GM12891 (cell line): ENCODE data around the gene TSPAN15.

Source experiments
- PAX5 ChIP-seq: IDR thresholded peaks from 2 replicates; pipeline ENCODE4 v1.6.1; 2011; ENCODE audit warnings: low read length, moderate library complexity, mild to moderate bottlenecking; ENCODE audit not compliant: insufficient read depth, severe bottlenecking
- POLR2A ChIP-seq: IDR thresholded peaks from 2 replicates; pipeline ENCODE4 v1.6.1; 2011; ENCODE audit warnings: low read depth, low read length, control low read depth
- POLR2AphosphoS5 ChIP-seq: IDR thresholded peaks from 2 replicates; pipeline ENCODE4 v1.6.1; 2011; ENCODE audit warnings: low read depth, low read length, control low read depth
- POU2F2 ChIP-seq: IDR thresholded peaks from 2 replicates; pipeline ENCODE4 v1.6.1; 2011; ENCODE audit warnings: low read depth, mild to moderate bottlenecking, control low read depth, low read length, moderate library complexity
- SPI1 ChIP-seq: IDR thresholded peaks from 2 replicates; pipeline ENCODE4 v1.6.1; 2011; ENCODE audit warnings: low read depth, low read length, control low read depth
- TAF1 ChIP-seq: IDR thresholded peaks from 2 replicates; pipeline ENCODE4 v1.6.1; 2011; ENCODE audit warnings: low read depth, low read length, control low read depth

- TF ChIP-seq POLR2AphosphoS5 (no peak), POLR2A (no peak), TAF1 (no peak), PAX5 (no peak), SPI1 (no peak), POU2F2 (no peak)
Measured at GRCh38 chr10:69416695-69417094, 34.6 kb upstream of the TSPAN15 start, which contains the start of gene TACR2.
